Astrocyte of the cerebellum (primary cell): Measurements from ENCODE around the gene MYBPC1.

Experiments
- DNase-seq: peaks from one replicate; pipeline ENCODE4 v3.0.0-alpha.2; 2011; ENCODE audit warnings: low read depth
- H3K4me3 ChIP-seq: 2 replicates; pipeline ENCODE4 v1.5.1; 2011; ENCODE audit warnings: mild to moderate bottlenecking, low read depth, low read length, moderate library complexity
- CTCF ChIP-seq: IDR thresholded peaks from 2 replicates; pipeline ENCODE4 v1.5.1; 2012; ENCODE audit warnings: low read length, low read depth, moderate library complexity, mild to moderate bottlenecking; ENCODE audit errors: missing control alignments
- in situ Hi-C: cut with HindIII; loops from 2 replicates; pipeline ENCODE4 v1.10.0; 2017; ENCODE audit warnings: low sequenced_read_pairs

Gene MYBPC1

DNA sequence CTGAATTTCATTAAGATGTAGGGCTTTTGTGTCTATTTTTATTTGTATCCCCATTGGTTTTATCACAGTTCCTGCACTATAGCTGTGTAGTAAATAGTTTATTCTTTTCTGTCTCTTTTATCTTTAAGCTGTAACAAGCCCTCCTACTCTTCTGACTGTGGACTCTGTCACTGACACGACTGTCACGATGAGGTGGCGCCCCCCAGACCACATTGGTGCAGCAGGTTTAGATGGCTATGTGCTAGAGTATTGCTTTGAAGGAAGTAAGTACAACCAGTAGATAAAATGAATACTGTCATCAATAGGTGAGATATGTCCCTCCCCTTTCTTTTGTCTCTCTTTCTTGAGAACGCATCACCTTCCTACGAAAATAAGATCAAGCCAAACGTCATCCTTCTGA lies 68.5 kb downstream of the MYBPC1 start:
- in situ Hi-C loops = no loop called here
- H3K4me3 ChIP-seq = no peak overlapping the region
- no peak for DNase-seq
- TF ChIP-seq CTCF = no peak

- no peak overlapping the region for H3K4me3 ChIP-seq
- in situ Hi-C loops = no loop called here
- no peak for TF ChIP-seq CTCF
- no peak for DNase-seq
Observed at GRCh38 chr12:101664992-101665391, 70.2 kb downstream of the MYBPC1 start.

GRCh38 chr12:101666052-101666728 lies 71.4 kb downstream of the MYBPC1 start:
- no peak for DNase-seq
- H3K4me3 ChIP-seq = no peak overlapping the region
- TF ChIP-seq CTCF = no peak
- in situ Hi-C loops = no loop called here

GRCh38 chr12:101667591-101667990 lies 72.8 kb downstream of the MYBPC1 start:
- no peak for DNase-seq
- H3K4me3 ChIP-seq = no peak overlapping the region
- in situ Hi-C loops = no loop called here
- no peak for TF ChIP-seq CTCF

DNA sequence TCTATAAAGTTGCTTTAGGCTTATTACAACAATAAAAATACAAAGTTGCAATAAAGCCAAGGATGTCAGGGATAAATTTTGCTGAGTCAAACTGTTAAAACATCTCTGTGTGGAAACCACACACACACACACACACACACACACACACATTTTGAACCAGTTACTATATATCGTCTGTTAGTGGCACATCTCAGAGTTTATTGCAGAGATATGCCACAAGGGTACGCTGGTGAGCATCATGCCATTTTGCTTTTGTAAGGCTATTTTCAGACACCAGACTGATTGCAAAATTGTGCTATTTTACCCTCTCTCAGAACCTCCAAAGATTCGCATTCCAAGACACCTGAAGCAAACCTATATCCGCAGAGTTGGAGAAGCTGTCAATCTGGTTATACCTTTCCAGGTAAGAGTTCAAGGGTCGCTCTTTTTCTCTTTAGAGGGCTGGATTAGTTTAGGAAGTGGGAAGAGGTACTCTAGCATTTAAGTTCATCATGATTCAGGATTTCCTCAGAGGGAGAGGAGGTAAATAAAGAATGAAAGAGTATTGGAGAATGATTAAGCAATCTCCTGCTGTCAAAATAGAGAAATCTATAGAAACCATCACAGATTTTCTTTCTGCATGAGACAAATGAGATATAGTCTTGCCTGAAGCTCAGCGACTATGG lies 75.4 kb downstream of the MYBPC1 start:
- H3K4me3 ChIP-seq = no peak overlapping the region
- peak; percentile 37 for TF ChIP-seq CTCF
- peak; percentile 5 for DNase-seq
- in situ Hi-C loops = no loop called here

DNA sequence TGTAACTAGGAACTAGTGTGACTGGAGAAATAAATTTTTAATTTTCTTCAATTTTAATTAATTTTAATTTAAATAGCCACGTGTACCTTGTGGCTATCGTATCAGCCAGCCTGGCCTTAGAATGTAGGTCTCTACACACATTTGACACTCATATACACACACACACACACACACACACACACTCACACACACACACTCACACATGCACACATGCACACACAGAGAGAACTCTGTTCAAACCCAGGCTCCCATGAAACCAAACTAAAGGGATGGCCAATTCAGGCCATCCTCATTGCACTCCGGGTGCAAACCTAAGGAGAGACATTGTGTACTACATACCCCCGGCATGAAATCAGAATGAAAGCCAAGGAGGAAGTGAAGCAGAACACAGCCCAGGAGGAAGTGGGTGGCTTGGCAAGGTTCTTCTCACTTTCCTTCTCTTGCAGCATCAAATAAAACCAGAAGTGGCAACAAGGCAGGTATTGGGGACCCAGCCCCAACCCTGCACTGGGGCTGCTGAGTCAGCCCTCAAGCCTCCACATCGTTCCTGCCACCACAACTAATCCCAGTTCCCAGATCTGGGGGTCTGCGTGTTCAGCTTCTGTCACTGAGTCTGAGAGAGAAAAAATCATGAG lies 76.5 kb downstream of the MYBPC1 start:
- no peak overlapping the region for H3K4me3 ChIP-seq
- in situ Hi-C loops = no loop called here
- TF ChIP-seq CTCF = no peak
- no peak for DNase-seq
